OCI-LY1 (cell line): Measurements from ENCODE around the gene CAMK4.

ENCODE experiments used
- CTCF ChIP-seq: fragments of 200-600 bp; sonication (generic), shearing (Covaris generic); IDR thresholded peaks from 2 replicates; pipeline ENCODE4 v1.5.1; 2017; ENCODE audit warnings: mild to moderate bottlenecking, antibody characterized with exemption, low read length, moderate library complexity, mixed read lengths
- EZH2 ChIP-seq: fragments of 200-600 bp; sonication (generic), shearing (Covaris generic); IDR thresholded peaks from 2 replicates; pipeline ENCODE4 v1.8.0; 2017; ENCODE audit warnings: borderline replicate concordance, mixed run types, mild to moderate bottlenecking, antibody characterized with exemption, low read length, moderate library complexity, mixed read lengths

GRCh38 chr5:111310711-111311620 lies 86.8 kb downstream of the CAMK4 start:
- TF ChIP-seq CTCF, result no peak
- no peak for TF ChIP-seq EZH2
